Measurements from ENCODE around the gene CDC42BPA.

The CDC42BPA gene

GRCh38 chr1:227333423-227333822 is 15.1 kb upstream of the CDC42BPA start:
- no peak for DNase-seq (ENCODE audit: low spot score)

- no peak for DNase-seq (ENCODE audit: low spot score)
Observed at GRCh38 chr1:227330279-227331076, 12.2 kb upstream of the CDC42BPA start.

- no peak for DNase-seq (ENCODE audit: low spot score)
Observed at GRCh38 chr1:227328405-227329019, 10.2 kb upstream of the CDC42BPA start.

- no peak for DNase-seq (ENCODE audit: low spot score)
Observed at GRCh38 chr1:227325156-227325555, 6.9 kb upstream of the CDC42BPA start.

GRCh38 chr1:227323967-227324268 is 5.6 kb upstream of the CDC42BPA start:
- DNase-seq (ENCODE audit: low spot score): no peak

- DNase-seq (ENCODE audit: low spot score): no peak
Observed at GRCh38 chr1:227323171-227323966, 5.1 kb upstream of the CDC42BPA start.

- DNase-seq (ENCODE audit: low spot score): no peak
Observed at GRCh38 chr1:227322376-227322775, 4.1 kb upstream of the CDC42BPA start.

- DNase-seq (ENCODE audit: low spot score): no peak
Observed at GRCh38 chr1:227321035-227321434, 2.7 kb upstream of the CDC42BPA start.

GRCh38 chr1:227320476-227320875 is 2.2 kb upstream of the CDC42BPA start:
- no peak for DNase-seq (ENCODE audit: low spot score)

GRCh38 chr1:227318853-227319607 is 738 bp upstream of the CDC42BPA start:
- DNase-seq (ENCODE audit: low spot score): peak; percentile 84

- peak; percentile 59 for DNase-seq (ENCODE audit: low spot score)
Observed at GRCh38 chr1:227317523-227318015, 723 bp downstream of the CDC42BPA start.

GRCh38 chr1:227317011-227317451 is 1.3 kb downstream of the CDC42BPA start:
- DNase-seq (ENCODE audit: low spot score): peak; percentile 15

GRCh38 chr1:227316456-227316855 is 1.8 kb downstream of the CDC42BPA start:
- DNase-seq (ENCODE audit: low spot score): no peak

- peak; percentile 47 for DNase-seq (ENCODE audit: low spot score)
Observed at GRCh38 chr1:227315629-227316346, 2.5 kb downstream of the CDC42BPA start.

- DNase-seq (ENCODE audit: low spot score): no peak
Observed at GRCh38 chr1:227314014-227314848, 4.1 kb downstream of the CDC42BPA start.

GRCh38 chr1:227312361-227313025 is 5.8 kb downstream of the CDC42BPA start:
- no peak for DNase-seq (ENCODE audit: low spot score)

- no peak for DNase-seq (ENCODE audit: low spot score)
Observed at GRCh38 chr1:227311389-227312001, 6.8 kb downstream of the CDC42BPA start.

GRCh38 chr1:227308367-227309336 is 9.6 kb downstream of the CDC42BPA start:
- DNase-seq (ENCODE audit: low spot score): no peak
